IPS-18a (cell line): ENCODE data around the gene PANX3.
"Not testable (repeated sequence)": the region's sequence is repeated elsewhere in the genome, so short reads cannot be mapped to it uniquely, and the experiment has no call there.

Experiments
- H3K27ac ChIP-seq: one replicate; pipeline ENCODE4 v1.5.1; 2013; ENCODE audit warnings: low read length
- H3K27me3 ChIP-seq: one replicate; pipeline ENCODE4 v1.6.1; 2013; ENCODE audit warnings: mild to moderate bottlenecking, low read length; ENCODE audit not compliant: control insufficient read depth, insufficient read depth
- H3K36me3 ChIP-seq: one replicate; pipeline ENCODE4 v1.6.1; 2013; ENCODE audit warnings: low read depth, low read length; ENCODE audit not compliant: control insufficient read depth
- H3K4me1 ChIP-seq: one replicate; pipeline ENCODE4 v1.6.1; 2013; ENCODE audit warnings: low read depth, low read length; ENCODE audit not compliant: control insufficient read depth
- H3K4me3 ChIP-seq: one replicate; pipeline ENCODE4 v1.5.1; 2013; ENCODE audit warnings: low read length
- H3K9ac ChIP-seq: one replicate; pipeline ENCODE4 v1.6.1; 2013; ENCODE audit warnings: mild to moderate bottlenecking, low read length, moderate library complexity
- H3K9me3 ChIP-seq: one replicate; pipeline ENCODE4 v1.6.1; 2013; ENCODE audit warnings: low read depth, low read length; ENCODE audit not compliant: control insufficient read depth

Gene PANX3

DNA sequence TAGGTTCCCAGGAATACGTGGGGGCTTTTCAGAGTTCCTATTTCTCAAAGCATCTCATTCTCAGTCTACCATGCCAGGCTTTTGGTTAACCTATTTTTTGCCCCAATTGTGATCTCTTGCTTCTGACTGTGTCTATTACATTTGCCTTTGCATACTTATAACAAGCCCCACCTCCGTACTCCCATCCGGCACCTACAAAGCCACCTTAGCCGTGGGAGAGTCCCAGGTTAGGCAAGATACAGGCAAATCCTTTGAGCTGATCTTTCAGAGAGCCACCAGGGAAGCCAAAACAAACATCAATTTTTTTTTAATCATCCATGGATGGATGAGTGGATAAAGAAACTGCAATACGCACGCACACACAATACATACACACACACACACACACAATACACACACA lies 18.6 kb upstream of the PANX3 start:
- no peaks in the 10 kb centered on the region for H3K27me3 ChIP-seq

DNA sequence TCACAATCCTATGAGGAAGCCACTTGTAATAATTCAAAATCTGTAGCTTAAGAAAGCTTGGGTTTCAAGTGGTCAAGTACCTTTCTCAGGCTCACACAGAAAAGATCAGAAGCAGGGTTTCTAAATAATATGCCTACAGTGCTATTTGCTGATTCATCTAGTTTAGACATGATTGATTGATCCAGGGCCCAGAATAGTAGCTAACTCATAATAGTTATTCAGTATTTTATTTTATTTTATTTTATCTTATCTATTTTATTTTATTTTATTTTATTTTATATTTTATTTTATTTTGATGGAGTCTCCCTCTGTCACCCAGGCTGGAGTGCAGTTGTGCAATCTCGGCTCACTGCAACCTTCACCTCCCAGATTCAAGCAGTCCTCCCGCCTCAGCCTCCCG lies 15.9 kb upstream of the PANX3 start:
- no peaks in the 10 kb centered on the region for H3K4me1 ChIP-seq
- H3K9me3 ChIP-seq = no peaks in the 10 kb centered on the region
- H3K9ac ChIP-seq = no peak overlapping the region
- H3K27ac ChIP-seq = no peak overlapping the region
- H3K27me3 ChIP-seq = no peaks in the 10 kb centered on the region
- no peaks in the 10 kb centered on the region for H3K36me3 ChIP-seq
- H3K4me3 ChIP-seq = no peak overlapping the region

More for the DNA sequence above, 18.6 kb upstream of the PANX3 start:
- H3K36me3 ChIP-seq = no peaks in the 10 kb centered on the region
- H3K27ac ChIP-seq = no peak overlapping the region
- no peak overlapping the region for H3K4me3 ChIP-seq
- no peak overlapping the region for H3K9ac ChIP-seq
- H3K4me1 ChIP-seq = no peaks in the 10 kb centered on the region
- H3K9me3 ChIP-seq = no peaks in the 10 kb centered on the region

DNA sequence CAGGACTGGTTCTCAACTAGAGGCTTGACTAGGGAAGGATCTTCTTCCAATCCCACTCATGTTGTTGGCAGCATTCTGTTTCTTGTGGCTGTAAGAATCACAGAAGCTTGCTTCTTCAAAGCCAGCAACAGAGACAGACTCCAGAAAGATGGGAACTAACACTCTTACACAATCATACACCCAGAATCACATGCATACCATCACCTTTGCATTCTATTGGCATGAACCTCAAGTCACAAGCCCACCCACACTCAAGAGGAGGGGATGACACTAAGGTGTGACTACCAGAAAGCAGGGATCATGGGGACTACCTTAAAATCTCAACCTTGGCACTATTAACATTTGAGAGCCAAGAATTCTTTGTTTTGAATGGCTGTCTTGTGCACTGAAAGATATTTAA lies 13.6 kb upstream of the PANX3 start:
- peaks cover 6% of the 10 kb centered on the region for H3K4me1 ChIP-seq
- no peak overlapping the region for H3K9ac ChIP-seq
- H3K9me3 ChIP-seq = no peaks in the 10 kb centered on the region
- H3K27ac ChIP-seq = no peak overlapping the region
- no peaks in the 10 kb centered on the region for H3K27me3 ChIP-seq
- H3K36me3 ChIP-seq = no peaks in the 10 kb centered on the region
- H3K4me3 ChIP-seq = no peak overlapping the region

DNA sequence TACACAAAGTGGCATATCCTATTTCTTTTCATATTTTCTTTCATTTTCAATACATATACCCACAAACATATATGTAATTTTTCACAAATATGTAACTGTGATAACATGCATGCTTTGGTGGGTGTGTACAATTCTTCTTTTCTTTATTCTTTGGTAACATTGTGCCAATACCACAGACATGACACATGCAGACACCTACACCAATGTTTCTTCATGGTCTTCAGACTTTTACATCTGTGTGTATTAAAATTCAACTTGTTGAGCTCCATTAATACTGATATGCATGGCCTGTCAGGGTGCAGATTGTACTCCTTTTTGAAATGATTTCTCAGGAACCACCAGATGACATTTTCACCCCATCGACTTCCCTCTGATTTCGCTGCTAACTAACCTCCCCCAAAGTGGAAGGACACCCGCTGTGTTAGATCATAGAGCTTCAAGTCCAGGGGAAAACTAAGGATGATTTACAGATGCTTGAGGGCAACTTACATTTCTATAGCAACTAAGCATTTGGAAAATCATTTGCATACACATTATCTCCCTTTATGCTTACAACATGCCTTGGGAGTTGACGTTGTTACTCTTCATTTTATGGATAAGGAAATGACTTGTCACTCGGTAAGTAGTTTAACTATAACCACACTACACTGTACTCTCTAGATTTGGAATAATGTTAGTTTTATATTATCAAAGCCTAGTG lies 10.5 kb upstream of the PANX3 start:
- Histone ChIP-seq H3K4me1 (peaks cover 6% of the 10 kb centered on the region), H3K4me3 (no peak overlapping the region), H3K9me3 (no peaks in the 10 kb centered on the region), H3K36me3 (no peaks in the 10 kb centered on the region), H3K27me3 (no peaks in the 10 kb centered on the region), H3K27ac (no peak overlapping the region), H3K9ac (no peak overlapping the region)

DNA sequence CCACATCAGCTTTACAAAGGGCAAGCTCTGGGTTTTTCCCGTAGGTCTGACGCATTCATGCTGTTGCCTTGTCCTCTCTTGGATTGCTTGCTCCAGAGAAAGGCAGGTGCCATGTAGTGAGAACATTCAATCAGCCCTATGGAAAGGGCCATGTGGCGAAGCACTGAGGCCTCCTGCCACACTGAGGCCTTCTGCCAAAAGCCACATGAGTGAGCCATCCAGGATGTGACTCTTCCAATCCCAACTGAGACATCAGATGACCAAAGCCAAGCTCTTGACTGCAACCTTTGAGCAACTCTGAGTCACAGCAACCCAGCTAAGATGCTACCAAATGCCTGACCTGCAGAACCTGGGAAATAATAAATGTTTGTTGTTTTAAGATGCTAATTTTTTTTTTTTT lies 9.0 kb upstream of the PANX3 start:
- Histone ChIP-seq H3K27ac (no peak overlapping the region), H3K27me3 (no peaks in the 10 kb centered on the region), H3K9me3 (no peaks in the 10 kb centered on the region), H3K9ac (no peak overlapping the region), H3K4me1 (peaks cover 6% of the 10 kb centered on the region), H3K36me3 (no peaks in the 10 kb centered on the region), H3K4me3 (no peak overlapping the region)

DNA sequence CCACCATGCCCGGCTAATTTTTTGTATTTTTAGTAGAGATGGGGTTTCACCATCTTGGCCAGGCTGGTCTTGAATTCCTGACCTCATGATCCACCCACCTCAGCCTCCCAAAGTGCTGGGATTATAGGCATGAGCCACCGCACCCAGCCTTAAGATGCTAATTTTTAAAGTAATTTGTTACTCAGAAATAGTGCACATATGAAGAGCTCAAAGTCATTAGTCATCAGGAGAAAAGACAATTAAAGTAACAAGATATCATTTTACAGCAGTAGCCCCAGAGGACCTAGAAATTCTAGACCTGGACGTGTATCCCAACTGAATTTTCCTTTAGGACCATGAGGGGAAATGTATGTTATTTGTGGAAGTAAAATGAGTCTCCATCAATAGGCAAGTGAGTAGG lies 8.5 kb upstream of the PANX3 start:
- H3K9ac ChIP-seq, H3K36me3 ChIP-seq, H3K4me1 ChIP-seq, H3K27me3 ChIP-seq, H3K27ac ChIP-seq, H3K4me3 ChIP-seq, H3K9me3 ChIP-seq: not testable (repeated sequence)

DNA sequence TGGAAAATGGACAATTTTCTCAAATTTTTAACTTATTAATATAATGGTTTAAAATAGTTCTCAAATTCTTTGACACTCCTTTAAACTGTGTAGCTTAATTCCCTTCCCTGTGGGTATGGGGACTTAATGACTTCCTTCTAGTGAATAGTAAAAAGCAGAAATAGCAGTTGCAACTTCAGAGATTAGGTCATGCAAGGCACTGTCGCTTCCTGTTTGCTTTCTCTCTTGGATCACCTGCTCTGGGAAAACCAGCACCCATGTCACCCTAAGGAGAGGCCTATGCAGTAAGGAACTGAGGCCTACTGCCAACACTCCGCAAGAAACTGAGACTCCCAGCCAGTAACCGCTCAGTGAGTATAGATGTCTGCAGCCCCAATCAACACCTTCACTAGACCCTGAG lies 5.5 kb upstream of the PANX3 start:
- no peaks in the 10 kb centered on the region for H3K36me3 ChIP-seq
- no peak overlapping the region for H3K27ac ChIP-seq
- no peaks in the 10 kb centered on the region for H3K9me3 ChIP-seq

DNA sequence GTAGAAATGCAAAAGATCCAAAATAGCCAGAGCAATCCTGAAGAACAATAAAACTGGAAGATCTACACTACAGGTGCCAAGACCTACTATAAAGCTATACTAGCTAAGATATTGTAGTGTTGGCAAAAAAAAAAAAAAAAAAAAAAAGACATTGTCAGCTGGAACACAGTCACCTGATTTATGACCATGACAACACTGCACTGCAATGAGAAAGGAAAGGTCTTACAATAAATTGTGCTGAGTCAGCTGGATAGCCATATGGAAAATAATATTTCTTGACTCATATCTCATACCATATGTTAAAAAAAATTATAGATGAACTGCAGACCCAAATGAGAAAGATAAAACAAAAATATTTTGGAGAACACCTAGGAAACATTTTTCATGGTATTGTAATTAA lies 3.1 kb upstream of the PANX3 start:
- no peak overlapping the region for H3K27ac ChIP-seq
- H3K9me3 ChIP-seq = no peaks in the 10 kb centered on the region
- no peak overlapping the region for H3K9ac ChIP-seq
- H3K4me3 ChIP-seq = no peak overlapping the region
- H3K4me1 ChIP-seq = no peaks in the 10 kb centered on the region
- no peaks in the 10 kb centered on the region for H3K27me3 ChIP-seq
- H3K36me3 ChIP-seq = no peaks in the 10 kb centered on the region

More for the DNA sequence above, 5.5 kb upstream of the PANX3 start:
- Histone ChIP-seq H3K9ac (no peak overlapping the region), H3K4me3 (no peak overlapping the region), H3K27me3 (no peaks in the 10 kb centered on the region), H3K4me1 (peaks cover 5% of the 10 kb centered on the region)

DNA sequence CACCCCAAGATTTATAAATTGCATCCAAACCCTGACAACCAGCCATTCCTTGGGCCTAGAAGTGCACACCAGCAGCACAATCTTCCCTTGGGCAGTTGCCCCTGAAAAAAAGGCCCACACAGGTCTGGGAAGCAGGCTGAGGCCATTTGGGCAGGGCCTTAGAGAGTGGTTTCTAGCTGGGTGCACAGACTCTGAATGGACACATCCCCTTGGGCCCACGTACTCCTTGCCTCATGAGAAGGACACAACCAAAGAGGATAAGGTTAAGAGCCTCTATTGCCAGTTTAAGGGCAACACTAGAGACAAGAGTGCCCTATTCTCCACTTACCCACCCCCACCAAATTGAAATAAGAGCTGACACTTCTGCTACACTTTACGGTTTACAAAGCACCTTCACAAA lies 933 bp upstream of the PANX3 start:
- Histone ChIP-seq H3K4me1 (no peaks in the 10 kb centered on the region), H3K27ac (no peak overlapping the region), H3K9ac (no peak overlapping the region), H3K36me3 (no peaks in the 10 kb centered on the region), H3K27me3 (no peaks in the 10 kb centered on the region), H3K9me3 (no peaks in the 10 kb centered on the region), H3K4me3 (no peak overlapping the region)

DNA sequence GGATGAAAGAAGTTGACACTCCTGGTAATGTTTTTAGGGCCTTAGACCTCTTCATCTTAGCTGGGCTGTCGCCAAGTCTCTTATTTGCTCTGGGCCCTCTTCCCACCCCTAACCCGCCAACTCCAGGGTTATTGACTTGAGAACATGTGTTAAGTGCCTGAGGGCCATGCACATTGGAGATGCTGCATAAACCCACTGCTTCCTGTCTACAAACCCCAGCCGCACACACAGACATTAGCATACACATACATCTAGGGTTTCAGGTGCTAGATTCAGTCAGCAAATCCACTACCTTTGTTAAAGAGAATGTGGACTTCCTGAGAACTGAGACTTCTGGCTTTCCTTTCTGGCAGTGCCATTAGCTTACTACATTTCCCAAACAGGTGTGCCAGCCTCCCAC lies 817 bp downstream of the PANX3 start:
- H3K9ac ChIP-seq = no peak overlapping the region
- no peak overlapping the region for H3K4me3 ChIP-seq
- no peaks in the 10 kb centered on the region for H3K27me3 ChIP-seq
- no peaks in the 10 kb centered on the region for H3K9me3 ChIP-seq
- H3K36me3 ChIP-seq = no peaks in the 10 kb centered on the region
- no peak overlapping the region for H3K27ac ChIP-seq
- H3K4me1 ChIP-seq = no peaks in the 10 kb centered on the region

DNA sequence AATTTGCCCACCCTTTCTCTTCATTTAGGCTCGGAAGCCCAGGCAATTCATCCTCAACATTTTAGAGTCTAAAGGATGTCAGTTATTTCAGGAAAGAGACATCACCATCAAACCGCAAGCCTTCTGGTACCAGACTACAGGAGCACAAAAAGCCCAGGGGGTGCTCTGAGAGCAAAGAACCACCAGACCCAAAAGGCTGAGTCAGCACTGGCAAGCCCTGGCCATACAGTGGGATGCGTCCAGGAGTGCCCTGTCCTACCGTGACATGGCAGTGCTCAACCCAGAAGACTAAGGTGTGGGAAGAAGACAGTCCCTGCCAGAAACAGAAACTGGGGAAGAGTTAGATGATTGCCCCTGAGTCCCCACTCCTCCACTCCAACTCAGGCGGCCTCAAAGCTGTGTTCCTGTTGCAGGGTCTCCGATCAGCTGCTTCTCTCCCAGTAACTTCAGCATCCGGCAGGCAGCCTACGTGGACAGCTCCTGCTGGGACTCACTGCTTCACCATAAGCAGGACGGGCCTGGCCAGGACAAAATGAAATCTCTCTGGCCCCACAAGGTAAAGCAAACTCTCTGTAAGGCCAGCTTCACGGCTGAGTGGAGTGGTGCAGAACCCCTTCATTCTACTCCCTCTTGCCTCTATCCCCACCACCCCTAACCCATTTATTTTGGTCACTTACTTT lies 1.5 kb downstream of the PANX3 start:
- H3K9me3 ChIP-seq = no peaks in the 10 kb centered on the region
- no peaks in the 10 kb centered on the region for H3K4me1 ChIP-seq
- no peak overlapping the region for H3K9ac ChIP-seq
- H3K4me3 ChIP-seq = no peak overlapping the region
- no peaks in the 10 kb centered on the region for H3K27me3 ChIP-seq
- no peaks in the 10 kb centered on the region for H3K36me3 ChIP-seq
- H3K27ac ChIP-seq = no peak overlapping the region

DNA sequence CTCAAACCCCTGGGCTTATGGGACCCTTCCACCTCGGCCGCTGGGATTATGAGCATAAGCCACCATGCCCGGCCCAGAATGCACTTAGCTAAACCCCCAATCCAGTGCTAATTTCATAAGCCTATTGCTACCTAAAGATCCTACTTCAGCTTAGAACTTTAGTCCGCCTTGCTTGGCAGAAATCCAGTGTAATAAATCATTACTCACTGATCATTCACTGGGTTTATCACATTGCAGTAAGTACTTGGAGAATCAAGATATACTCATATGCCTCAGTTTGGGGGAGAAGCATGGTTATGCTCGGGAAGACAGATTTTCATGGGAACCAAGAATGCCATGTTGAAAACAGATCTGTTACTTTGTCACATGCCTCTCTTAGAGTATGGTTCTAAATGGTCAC lies 7.6 kb downstream of the PANX3 start:
- no peak overlapping the region for H3K27ac ChIP-seq
- no peaks in the 10 kb centered on the region for H3K36me3 ChIP-seq
- peaks cover 14% of the 10 kb centered on the region for H3K27me3 ChIP-seq
- peaks cover 4% of the 10 kb centered on the region for H3K4me1 ChIP-seq
- H3K9ac ChIP-seq = no peak overlapping the region
- no peak overlapping the region for H3K4me3 ChIP-seq
- no peaks in the 10 kb centered on the region for H3K9me3 ChIP-seq
